ENCODE measurements around the gene CARMIL1. TPM values are rescaled to one million over a fixed set of nuclear protein-coding genes. Genes with fewer than 3 reads are reported as not detected.

Gene CARMIL1
- total and polyA plus RNA-seq, 2 donors from 2014 or later = 22.3 to 51.1 TPM

DNA sequence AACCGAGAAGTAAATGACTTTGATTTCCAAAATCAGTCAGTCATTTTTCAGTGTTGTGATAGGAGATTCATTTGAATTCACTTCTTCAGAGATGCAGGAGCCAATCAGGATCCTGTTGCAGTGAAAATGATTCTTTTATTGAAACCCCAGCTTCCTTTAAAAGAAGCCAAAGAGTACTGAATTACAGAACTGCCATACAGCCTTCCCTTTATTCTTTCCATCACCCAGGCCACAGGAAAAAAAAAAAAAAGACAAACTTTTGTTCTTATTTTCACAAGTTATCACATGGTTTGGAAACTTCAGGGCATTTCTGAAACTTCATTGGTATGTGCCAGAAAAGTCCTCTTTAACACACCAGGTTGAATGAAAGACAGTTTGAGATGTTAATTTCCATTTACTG, 1.8 kb upstream of the CARMIL1 start:
- Histone ChIP-seq H3K9me3 (ENCODE audit: control insufficient read depth in 2 of 3, insufficient read depth in 1 of 3, low read length in 3 of 3) (no peaks in the 10 kb centered on the region), H3K27me3 (ENCODE audit: control insufficient read depth, insufficient read depth, low read length) (no peaks in the 10 kb centered on the region), H3K4me1 (ENCODE audit: control insufficient read depth in 2 of 3, insufficient read depth in 2 of 3, low read depth in 1 of 3, low read length in 3 of 3) (peaks cover 0 to 9% (median 4%) of the 10 kb centered on the region in 3 donors), H3K4me3 (ENCODE audit: low read length in 3 of 3) (no peak overlapping the region), H3K36me3 (ENCODE audit: control insufficient read depth in 2 of 3, insufficient read depth in 3 of 3, low read length in 3 of 3) (no peaks in the 10 kb centered on the region), H3K27ac (ENCODE audit: low read depth in 2 of 2, low read length in 2 of 2) (no peak overlapping the region), H3K9ac (ENCODE audit: low read length in 3 of 3) (no peak overlapping the region)
- FAIRE-seq (no peak), DNase-seq (no peak)
- TF ChIP-seq, protein P1, sequence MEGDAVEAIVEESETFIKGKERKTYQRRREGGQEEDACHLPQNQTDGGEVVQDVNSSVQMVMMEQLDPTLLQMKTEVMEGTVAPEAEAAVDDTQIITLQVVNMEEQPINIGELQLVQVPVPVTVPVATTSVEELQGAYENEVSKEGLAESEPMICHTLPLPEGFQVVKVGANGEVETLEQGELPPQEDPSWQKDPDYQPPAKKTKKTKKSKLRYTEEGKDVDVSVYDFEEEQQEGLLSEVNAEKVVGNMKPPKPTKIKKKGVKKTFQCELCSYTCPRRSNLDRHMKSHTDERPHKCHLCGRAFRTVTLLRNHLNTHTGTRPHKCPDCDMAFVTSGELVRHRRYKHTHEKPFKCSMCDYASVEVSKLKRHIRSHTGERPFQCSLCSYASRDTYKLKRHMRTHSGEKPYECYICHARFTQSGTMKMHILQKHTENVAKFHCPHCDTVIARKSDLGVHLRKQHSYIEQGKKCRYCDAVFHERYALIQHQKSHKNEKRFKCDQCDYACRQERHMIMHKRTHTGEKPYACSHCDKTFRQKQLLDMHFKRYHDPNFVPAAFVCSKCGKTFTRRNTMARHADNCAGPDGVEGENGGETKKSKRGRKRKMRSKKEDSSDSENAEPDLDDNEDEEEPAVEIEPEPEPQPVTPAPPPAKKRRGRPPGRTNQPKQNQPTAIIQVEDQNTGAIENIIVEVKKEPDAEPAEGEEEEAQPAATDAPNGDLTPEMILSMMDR (IDR thresholded peaks at IDR 0.05; ENCODE audit: borderline replicate concordance, extremely low read depth, insufficient read depth) = no peak
- intact Hi-C loops (cut with DNase I) = no loop called here

DNA sequence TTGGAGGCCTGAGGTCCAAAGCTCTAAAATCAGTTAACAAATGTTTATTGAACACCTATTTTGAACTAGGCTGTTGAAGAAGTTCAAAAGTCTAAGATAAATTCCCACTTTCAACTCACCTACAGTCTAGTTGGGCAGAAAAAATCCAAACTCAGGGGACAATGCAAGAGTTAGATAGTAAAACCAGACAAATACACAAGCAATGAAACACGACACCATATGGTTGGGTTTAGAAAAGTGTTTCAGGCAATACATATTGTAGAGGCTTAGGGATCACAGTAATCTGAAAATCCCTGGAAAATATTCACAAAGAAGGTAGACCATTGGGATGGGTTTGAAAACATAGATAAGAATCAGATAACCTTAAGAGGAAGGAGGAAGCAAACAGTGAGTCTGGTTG, 1.3 kb upstream of the CARMIL1 start:
- FAIRE-seq (no peak), DNase-seq (peak in 1 of 5 donors; percentile 14)
- peaks cover 0 to 9% (median 4%) of the 10 kb centered on the region in 3 donors for H3K4me1 ChIP-seq (ENCODE audit: control insufficient read depth in 2 of 3, insufficient read depth in 2 of 3, low read depth in 1 of 3, low read length in 3 of 3)
- TF ChIP-seq, protein P1 (IDR thresholded peaks at IDR 0.05; ENCODE audit: borderline replicate concordance, extremely low read depth, insufficient read depth) = no peak
- H3K27ac ChIP-seq (ENCODE audit: low read depth in 2 of 2, low read length in 2 of 2) = no peak overlapping the region
- no peaks in the 10 kb centered on the region for H3K27me3 ChIP-seq (ENCODE audit: control insufficient read depth, insufficient read depth, low read length)
- intact Hi-C loops (cut with DNase I) = no loop called here
- H3K4me3 ChIP-seq (ENCODE audit: low read length in 3 of 3) = no peak overlapping the region
- H3K36me3 ChIP-seq (ENCODE audit: control insufficient read depth in 2 of 3, insufficient read depth in 3 of 3, low read length in 3 of 3) = no peaks in the 10 kb centered on the region
- peak overlapping the region in 1 of 3 donors; percentile 62 for H3K9ac ChIP-seq (ENCODE audit: low read length in 3 of 3)
- H3K9me3 ChIP-seq (ENCODE audit: control insufficient read depth in 2 of 3, insufficient read depth in 1 of 3, low read length in 3 of 3) = no peaks in the 10 kb centered on the region

DNA sequence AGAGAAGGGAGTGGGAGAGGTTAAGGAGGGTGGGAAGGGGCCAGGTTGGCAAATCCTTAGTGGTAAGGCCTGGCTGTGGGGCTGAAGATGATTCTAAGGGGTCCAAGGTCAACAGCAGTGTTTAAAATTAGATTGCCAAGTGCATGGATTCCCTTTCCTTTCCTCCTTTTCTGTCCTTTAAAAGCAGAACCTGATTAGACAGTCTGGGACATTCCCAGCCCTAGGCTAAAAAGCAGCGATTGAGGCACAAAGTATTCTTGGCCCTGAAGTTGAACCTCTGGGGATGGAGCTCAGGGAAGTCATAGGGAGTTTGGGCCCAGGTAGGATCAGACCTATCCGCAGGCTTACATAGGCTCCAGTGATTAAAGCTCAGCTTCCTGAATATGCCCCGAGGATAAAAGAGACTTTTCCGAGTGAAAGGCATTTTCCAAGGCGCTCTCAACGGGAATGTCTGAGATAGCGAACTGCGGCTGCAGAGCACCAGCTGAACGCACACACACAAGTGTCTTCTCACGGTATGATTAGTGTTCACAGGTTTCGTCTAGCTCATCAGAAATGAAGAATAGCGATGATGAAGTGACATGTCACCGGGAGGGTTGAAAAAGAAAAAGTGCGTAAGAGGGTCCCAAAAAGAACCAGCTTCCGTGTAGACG, 787 bp upstream of the CARMIL1 start:
- TF ChIP-seq, protein P1 (IDR thresholded peaks at IDR 0.05; ENCODE audit: borderline replicate concordance, extremely low read depth, insufficient read depth) = no peak
- Histone ChIP-seq H3K36me3 (ENCODE audit: control insufficient read depth in 2 of 3, insufficient read depth in 3 of 3, low read length in 3 of 3) (no peaks in the 10 kb centered on the region), H3K27ac (ENCODE audit: low read depth in 2 of 2, low read length in 2 of 2) (peak overlapping the region in 1 of 2 donors; percentile 52), H3K4me3 (ENCODE audit: low read length in 3 of 3) (peak overlapping the region; percentile 77 to 90 (median 86)), H3K9ac (ENCODE audit: low read length in 3 of 3) (peak overlapping the region; percentile 1 to 62 (median 57)), H3K9me3 (ENCODE audit: control insufficient read depth in 2 of 3, insufficient read depth in 1 of 3, low read length in 3 of 3) (no peaks in the 10 kb centered on the region), H3K27me3 (ENCODE audit: control insufficient read depth, insufficient read depth, low read length) (no peaks in the 10 kb centered on the region), H3K4me1 (ENCODE audit: control insufficient read depth in 2 of 3, insufficient read depth in 2 of 3, low read depth in 1 of 3, low read length in 3 of 3) (peaks cover 0 to 9% (median 4%) of the 10 kb centered on the region in 3 donors)
- intact Hi-C loops (cut with DNase I) = no loop called here
- FAIRE-seq (no peak), DNase-seq (peak in 2 of 5 donors; percentile 10 to 16)

Measured in kidney (tissue), 14 donors.